Tibial artery (tissue), 4 donors: ENCODE data around the gene GARNL3.

Source experiments
- DNase-seq, 2 donors: peaks; one replicate each; pipeline ENCODE4 v3.0.0-alpha.2; 2019
- H3K27ac ChIP-seq, 2 donors: fragments of 200-600 bp; sonication (generic) in 1 of 2; 1 replicate in 1 of 2; 2 replicates in 1 of 2; pipeline ENCODE4 v1.5.1; 2018 to 2019; ENCODE audit warnings: mild to moderate bottlenecking in 1 of 2
- H3K27me3 ChIP-seq, 2 donors: fragments of 200-600 bp; sonication (generic) in 1 of 2; one replicate each; pipeline versions ENCODE4 v1.5.1 to v1.6.0; 2016 to 2019
- H3K36me3 ChIP-seq, 3 donors: fragments of 200-600 bp; sonication (generic) in 2 of 3; one replicate each; pipeline ENCODE4 v1.5.1; 2016 to 2019; ENCODE audit warnings: mild to moderate bottlenecking in 2 of 3
- H3K4me1 ChIP-seq, 4 donors: fragments of 200-600 bp; sonication (generic) in 2 of 4; 1 replicate in 3 of 4; 2 replicates in 1 of 4; pipeline ENCODE4 v1.5.1; 2016 to 2019
- H3K4me3 ChIP-seq, 2 donors: fragments of 200-600 bp; sonication (generic) in 1 of 2; 1 replicate in 1 of 2; 2 replicates in 1 of 2; pipeline ENCODE4 v1.5.1; 2018 to 2019; ENCODE audit warnings: mild to moderate bottlenecking in 2 of 2
- H3K9me3 ChIP-seq, 3 donors: fragments of 200-600 bp; sonication (generic) in 1 of 3; one replicate each; pipeline ENCODE4 v1.5.1; 2016 to 2019
- CTCF ChIP-seq, 2 experiments: fragments of 200-600 bp in 1 of 2; fragments of 450-650 bp in 1 of 2; IDR thresholded peaks; one replicate each; pipeline ENCODE4 v1.5.1; 2017 to 2019; ENCODE audit warnings: antibody characterized with exemption in 2 of 2, mild to moderate bottlenecking in 1 of 2, moderate library complexity in 1 of 2
- intact Hi-C: fragments of 100-400 bp; cut with DNase I; formaldehyde crosslinking; loops from one replicate; pipeline ENCODE4 v1.15.0; 2023; ENCODE audit warnings: low total_unique reads

Gene GARNL3

GRCh38 chr9:127428348-127428747, 163.8 kb downstream of the GARNL3 start:
- no peak overlapping the region for H3K4me3 ChIP-seq
- no peak for TF ChIP-seq CTCF (IDR thresholded peaks at IDR 0.05)
- no peak for DNase-seq
- no peaks in the 10 kb centered on the region for H3K27me3 ChIP-seq
- no peaks in the 10 kb centered on the region for H3K9me3 ChIP-seq
- H3K27ac ChIP-seq = no peak overlapping the region
- H3K4me1 ChIP-seq = peaks cover 0 to 27% (median 15%) of the 10 kb centered on the region in 4 donors
- H3K36me3 ChIP-seq = peaks cover 15 to 49% (median 23%) of the 10 kb centered on the region in 3 donors
- intact Hi-C loops = no loop called here

- Histone ChIP-seq H3K4me1 (peaks cover 0 to 19% (median 8%) of the 10 kb centered on the region in 4 donors), H3K9me3 (no peaks in the 10 kb centered on the region), H3K27ac (no peak overlapping the region), H3K4me3 (no peak overlapping the region), H3K36me3 (peaks cover 27 to 70% (median 44%) of the 10 kb centered on the region in 3 donors), H3K27me3 (no peaks in the 10 kb centered on the region)
- TF ChIP-seq CTCF (IDR thresholded peaks at IDR 0.05) = no peak
- no peak for DNase-seq
- intact Hi-C loops = no loop called here
These were observed 165.8 kb downstream of the GARNL3 start for GRCh38 chr9:127430415-127430814.

GRCh38 chr9:127437497-127438264, 173.1 kb downstream of the GARNL3 start:
- no peaks in the 10 kb centered on the region for H3K27me3 ChIP-seq

GRCh38 chr9:127438394-127438793, 173.8 kb downstream of the GARNL3 start:
- intact Hi-C loops = no loop called here
- DNase-seq = no peak
- no peak for TF ChIP-seq CTCF (IDR thresholded peaks at IDR 0.05)
- Histone ChIP-seq H3K27ac (no peak overlapping the region), H3K9me3 (no peaks in the 10 kb centered on the region), H3K4me3 (no peak overlapping the region), H3K4me1 (no peaks in the 10 kb centered on the region), H3K27me3 (no peaks in the 10 kb centered on the region), H3K36me3 (peaks cover 75 to 100% (median 100%) of the 10 kb centered on the region in 3 donors)

More at GRCh38 chr9:127437497-127438264, 173.1 kb downstream of the GARNL3 start:
- DNase-seq = no peak
- peaks cover 68 to 100% (median 97%) of the 10 kb centered on the region in 3 donors for H3K36me3 ChIP-seq
- no peak overlapping the region for H3K4me3 ChIP-seq
- no peak for TF ChIP-seq CTCF (IDR thresholded peaks at IDR 0.05)
- no peaks in the 10 kb centered on the region for H3K9me3 ChIP-seq
- no peak overlapping the region for H3K27ac ChIP-seq
- H3K4me1 ChIP-seq = no peaks in the 10 kb centered on the region
- intact Hi-C loops = no loop called here
